Measurements from ENCODE around the gene TMOD2. TPM values are rescaled to one million over a fixed set of nuclear protein-coding genes. Genes with fewer than 3 reads are reported as not detected.

TMOD2 gene
- 14.7 TPM for total RNA-seq
- long read RNA-seq, full-length matches to known transcripts: 7 of 27 reads
- long read RNA-seq, partial matches to known transcripts: 0 of 27 reads
- long read RNA-seq, other reads (novel, unspliced or antisense): 20 of 27 reads

DNA sequence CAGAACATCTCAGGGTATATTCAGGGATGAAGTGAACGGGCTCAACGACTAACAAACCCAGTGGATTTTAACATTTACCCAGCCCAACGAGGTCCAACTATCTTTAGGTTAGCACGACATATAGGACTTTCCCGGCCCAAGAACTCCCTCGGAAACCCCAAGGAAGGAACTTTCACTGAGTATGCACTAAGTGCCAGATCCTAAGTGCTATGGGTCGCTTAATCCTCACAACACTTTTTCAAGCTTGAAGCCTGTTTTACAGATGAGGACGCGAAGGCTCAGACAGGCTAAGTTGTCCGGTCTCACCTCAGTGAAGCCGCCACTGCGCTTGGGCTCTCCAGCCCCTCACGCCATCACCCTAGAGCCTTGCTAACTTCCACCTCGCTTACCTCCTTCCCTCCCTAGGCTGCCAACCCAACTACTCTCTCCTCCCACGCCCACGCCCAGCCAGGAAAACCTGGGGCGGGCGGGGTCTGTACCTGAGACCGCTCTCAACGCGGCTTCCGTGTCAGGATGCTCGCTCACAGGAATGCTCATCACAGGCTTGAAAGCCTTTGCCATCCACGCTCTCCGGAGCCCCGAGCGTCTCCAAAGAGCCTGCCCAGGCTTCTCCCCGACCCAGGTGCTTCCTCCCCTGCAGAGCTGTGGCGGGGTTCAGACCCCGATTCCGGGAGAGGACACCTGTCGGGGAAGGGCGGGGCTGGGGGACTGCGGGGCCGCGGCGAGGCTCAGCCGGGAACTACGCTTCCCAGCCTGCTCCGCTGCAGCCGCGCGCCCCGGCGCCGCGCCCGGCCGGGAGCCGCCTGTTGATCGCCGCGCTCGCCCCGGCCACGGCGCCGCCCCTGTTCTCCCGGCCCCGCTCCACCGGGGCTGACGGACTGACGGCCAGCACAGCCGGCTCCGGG lies at the start of gene TMOD2:
Gene TMOD2, plus strand, starts transcription at position 806 of the 905 bp plus-strand sequence. CDS start 14,845 bp downstream, outside the sequence.
- TF ChIP-seq CTCF (IDR thresholded peaks at IDR 0.05): no peak
- Histone ChIP-seq H3K9me3 (no peaks in the 10 kb centered on the region), H3K27me3 (ENCODE audit: low read depth) (no peaks in the 10 kb centered on the region), H3K4me1 (peaks cover 17% of the 10 kb centered on the region), H3K36me3 (no peaks in the 10 kb centered on the region), H3K27ac (peak within 1 kb of the TSS; percentile 62), H3K4me3 (peak within 1 kb of the TSS; percentile 63)
- intact Hi-C loops (cut with DNase I): no loop called here
- ATAC-seq: peak; percentile 91 to 97
- peak; percentile 70 for DNase-seq

DNA sequence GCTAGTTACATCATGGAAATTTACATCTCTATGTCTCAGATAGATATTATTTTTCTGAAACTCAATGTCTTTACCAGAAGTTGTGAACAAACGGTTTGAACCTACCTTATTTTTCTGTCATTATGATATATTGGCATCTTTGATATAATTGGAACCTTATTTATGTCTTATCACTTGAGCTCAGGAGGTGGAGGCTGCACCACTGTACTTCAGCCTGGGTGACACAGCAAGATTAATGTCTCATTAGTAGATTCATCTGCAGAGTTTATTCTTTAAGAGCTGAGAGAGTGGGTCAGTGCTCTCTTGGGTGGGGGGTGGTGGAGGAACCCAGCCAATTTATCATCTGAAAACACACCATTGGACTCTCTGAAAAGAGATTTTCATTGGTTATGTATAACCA lies 48.7 kb upstream of the TMOD2 start:
- TF ChIP-seq CTCF (IDR thresholded peaks at IDR 0.05): no peak
- ATAC-seq (no peak), DNase-seq (no peak)
- Histone ChIP-seq H3K9me3 (no peaks in the 10 kb centered on the region), H3K4me3 (no peak overlapping the region), H3K4me1 (no peaks in the 10 kb centered on the region), H3K27me3 (ENCODE audit: low read depth) (no peaks in the 10 kb centered on the region), H3K27ac (no peak overlapping the region), H3K36me3 (no peaks in the 10 kb centered on the region)
- intact Hi-C loops (cut with DNase I): no loop called here

DNA sequence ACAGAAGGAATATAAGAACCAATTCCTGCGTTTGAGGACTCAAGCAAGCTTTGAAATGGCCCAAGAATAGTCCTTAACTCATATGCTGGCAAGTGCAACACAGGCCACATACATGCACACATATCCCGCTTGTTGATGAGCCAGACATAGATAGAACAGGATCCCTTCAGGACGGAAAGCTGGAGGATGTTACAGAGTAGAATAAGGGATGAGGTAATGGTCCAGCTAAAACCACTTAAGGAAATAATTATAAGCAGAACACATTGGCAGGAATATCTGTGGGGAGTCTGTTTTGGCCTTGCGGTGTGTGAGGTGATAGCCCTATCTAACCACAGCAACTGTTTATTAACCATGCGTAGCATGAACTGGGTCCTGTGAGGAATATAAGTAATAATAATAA lies 45.1 kb upstream of the TMOD2 start:
- ATAC-seq: no peak
- intact Hi-C loops (cut with DNase I): no loop called here

DNA sequence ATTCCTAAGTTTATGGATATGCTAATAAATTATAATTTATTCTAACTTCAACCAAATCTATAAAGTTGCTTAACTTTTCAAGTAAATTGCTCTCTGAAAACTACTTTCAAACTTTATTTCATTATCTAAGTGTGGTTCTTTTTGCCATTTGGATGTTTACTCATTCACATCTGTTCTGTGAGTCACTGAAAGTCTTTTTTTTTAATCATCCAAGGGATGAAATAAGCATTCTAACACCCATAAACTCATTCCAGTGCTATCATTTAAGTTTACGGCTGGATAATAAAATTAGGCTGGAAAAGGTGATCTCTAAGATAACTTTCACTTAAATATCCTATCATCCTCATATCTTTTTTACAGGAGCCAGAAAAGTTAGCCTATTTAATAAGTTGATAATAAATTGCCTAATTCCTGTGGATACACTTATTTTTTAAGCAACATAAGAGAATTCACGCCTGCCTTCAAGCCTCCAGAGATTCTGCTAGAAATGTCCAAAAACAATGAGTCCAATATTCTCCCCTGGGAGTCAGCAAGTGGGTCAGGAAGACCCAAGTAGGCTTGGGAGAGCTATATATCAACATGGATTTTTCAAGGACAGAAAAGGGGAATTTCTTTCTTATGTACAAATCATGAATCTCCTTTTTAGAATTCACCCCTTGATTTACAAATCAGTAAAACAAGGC lies 44.3 kb upstream of the TMOD2 start:
- Histone ChIP-seq H3K4me1 (no peaks in the 10 kb centered on the region), H3K36me3 (no peaks in the 10 kb centered on the region), H3K9me3 (no peaks in the 10 kb centered on the region), H3K27me3 (ENCODE audit: low read depth) (no peaks in the 10 kb centered on the region), H3K4me3 (no peak overlapping the region), H3K27ac (no peak overlapping the region)
- ATAC-seq (no peak), DNase-seq (no peak)
- no peak for TF ChIP-seq CTCF (IDR thresholded peaks at IDR 0.05)
- intact Hi-C loops (cut with DNase I): no loop called here

More for the DNA sequence above, 45.1 kb upstream of the TMOD2 start:
- Histone ChIP-seq H3K4me1 (no peaks in the 10 kb centered on the region), H3K27me3 (ENCODE audit: low read depth) (no peaks in the 10 kb centered on the region), H3K36me3 (no peaks in the 10 kb centered on the region), H3K9me3 (no peaks in the 10 kb centered on the region), H3K4me3 (no peak overlapping the region), H3K27ac (no peak overlapping the region)
- DNase-seq: no peak
- no peak for TF ChIP-seq CTCF (IDR thresholded peaks at IDR 0.05)

DNA sequence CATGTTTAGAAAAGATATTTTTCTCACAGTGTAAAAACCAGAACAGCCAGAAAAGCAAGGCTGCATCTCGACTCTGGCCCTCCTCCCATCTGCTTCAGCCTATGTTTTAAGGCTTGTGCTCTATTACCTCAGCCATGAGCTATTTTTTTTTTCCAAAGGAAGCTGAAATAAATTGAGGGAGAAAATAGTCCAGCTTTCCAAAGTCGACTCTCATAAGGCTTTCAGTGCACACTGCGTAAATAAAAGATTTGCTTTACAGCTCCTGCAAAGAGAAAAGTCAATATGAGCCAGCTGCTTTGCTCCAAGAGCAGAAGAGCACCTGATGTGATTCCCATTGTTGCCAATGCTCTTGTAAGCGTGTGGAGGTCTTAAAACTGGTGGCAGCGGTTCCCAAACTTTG lies 43.4 kb upstream of the TMOD2 start:
- intact Hi-C loops (cut with DNase I): no loop called here

More for the DNA sequence above, 43.4 kb upstream of the TMOD2 start:
- Histone ChIP-seq H3K36me3 (no peaks in the 10 kb centered on the region), H3K4me3 (no peak overlapping the region), H3K9me3 (no peaks in the 10 kb centered on the region), H3K27me3 (ENCODE audit: low read depth) (no peaks in the 10 kb centered on the region), H3K4me1 (no peaks in the 10 kb centered on the region), H3K27ac (no peak overlapping the region)
- no peak for TF ChIP-seq CTCF (IDR thresholded peaks at IDR 0.05)
- no peak for DNase-seq
- no peak for ATAC-seq
